GM13976 (cell line): ENCODE measurements around the gene SLC38A8.

ENCODE experiments used
- DNase-seq: peaks from one replicate; pipeline ENCODE4 v3.0.0; 2012; ENCODE audit warnings: low spot score
- CTCF ChIP-seq: IDR thresholded peaks from 2 replicates; pipeline ENCODE4 v1.5.1; 2012; ENCODE audit warnings: borderline replicate concordance, mild to moderate bottlenecking; ENCODE audit not compliant: insufficient read depth; ENCODE audit errors: extremely low read depth, missing control alignments, control extremely low read depth
- in situ Hi-C: fragments of 300-500 bp; cut with MboI; formaldehyde crosslinking; loops from one replicate; pipeline ENCODE4 v1.12.0; 2022; ENCODE audit warnings: low sequenced_read_pairs, mixed read lengths, inconsistent platforms; ENCODE audit not compliant: unreplicated experiment

SLC38A8 gene

DNA sequence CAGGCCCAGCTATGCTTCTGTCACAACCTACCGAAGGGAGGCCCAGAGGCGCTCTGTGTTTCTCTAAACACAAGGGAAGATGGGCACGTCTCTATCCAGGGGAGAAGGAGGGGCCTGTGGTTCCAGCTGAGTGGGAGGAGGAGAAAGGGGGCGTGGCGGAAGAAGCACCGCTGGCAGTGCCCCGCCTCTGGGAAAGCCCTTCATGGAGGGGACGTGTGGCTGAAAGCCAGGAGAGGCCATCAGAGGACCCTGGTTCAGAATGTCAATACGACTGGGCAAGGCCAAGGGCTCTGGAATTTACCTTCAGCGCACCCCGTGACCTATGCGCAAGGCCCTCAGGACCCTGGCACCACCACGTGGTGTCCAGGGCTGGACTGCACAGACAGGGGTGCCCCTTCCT, 12.3 kb upstream of the SLC38A8 start:
- no peak for DNase-seq
- TF ChIP-seq CTCF = no peak
- in situ Hi-C loops = loop anchor here (25.0 kb wide), 1 partner anchor 93 kb away; the partner anchor contains the start of genes NECAB2 and OSGIN1

DNA sequence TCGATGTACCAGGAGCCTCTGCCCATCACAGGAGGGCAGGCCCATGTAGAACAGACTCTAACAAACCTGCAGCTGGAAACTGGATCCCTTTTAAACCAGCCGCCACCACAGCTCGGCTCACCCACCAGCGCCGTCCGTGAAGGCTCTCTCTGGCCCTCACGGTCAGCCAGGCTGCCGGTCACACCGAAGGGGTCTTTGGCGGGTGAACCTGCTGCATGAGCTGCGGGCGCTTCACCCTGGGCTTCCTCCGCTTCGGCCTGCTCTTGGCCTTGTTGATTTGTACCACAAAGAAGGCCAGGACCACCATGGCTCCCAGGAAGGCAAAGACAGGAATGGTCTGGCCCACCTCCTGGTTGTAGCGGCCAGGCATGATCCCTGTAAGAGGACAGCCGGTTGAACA, 11.7 kb upstream of the SLC38A8 start:
- in situ Hi-C loops = loop anchor here (25.0 kb wide), 1 partner anchor 92 kb away; the partner anchor contains the start of genes NECAB2 and OSGIN1
- no peak for DNase-seq
- no peak for TF ChIP-seq CTCF

DNA sequence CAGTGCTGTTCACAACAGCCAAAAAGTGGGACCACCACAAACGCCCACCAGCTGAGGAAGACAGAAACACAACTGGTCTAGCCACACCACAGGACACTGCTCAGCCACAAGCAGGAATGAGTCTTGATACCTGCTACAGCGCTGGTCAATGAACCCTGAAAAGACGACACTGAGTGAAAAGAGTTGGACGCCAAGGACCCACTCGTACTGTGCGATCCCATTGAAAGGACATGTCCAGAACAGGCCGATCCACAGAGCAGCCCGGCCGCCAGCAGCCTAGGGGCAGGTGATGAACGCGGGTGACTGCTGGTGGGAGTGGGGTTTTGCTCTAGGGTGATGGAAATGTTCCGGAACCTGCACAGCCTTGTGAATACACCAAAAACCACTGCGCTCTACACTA, 10.6 kb upstream of the SLC38A8 start:
- no peak for TF ChIP-seq CTCF
- no peak for DNase-seq
- in situ Hi-C loops = loop anchor here (25.0 kb wide), 1 partner anchor 91 kb away; the partner anchor contains the start of genes NECAB2 and OSGIN1

DNA sequence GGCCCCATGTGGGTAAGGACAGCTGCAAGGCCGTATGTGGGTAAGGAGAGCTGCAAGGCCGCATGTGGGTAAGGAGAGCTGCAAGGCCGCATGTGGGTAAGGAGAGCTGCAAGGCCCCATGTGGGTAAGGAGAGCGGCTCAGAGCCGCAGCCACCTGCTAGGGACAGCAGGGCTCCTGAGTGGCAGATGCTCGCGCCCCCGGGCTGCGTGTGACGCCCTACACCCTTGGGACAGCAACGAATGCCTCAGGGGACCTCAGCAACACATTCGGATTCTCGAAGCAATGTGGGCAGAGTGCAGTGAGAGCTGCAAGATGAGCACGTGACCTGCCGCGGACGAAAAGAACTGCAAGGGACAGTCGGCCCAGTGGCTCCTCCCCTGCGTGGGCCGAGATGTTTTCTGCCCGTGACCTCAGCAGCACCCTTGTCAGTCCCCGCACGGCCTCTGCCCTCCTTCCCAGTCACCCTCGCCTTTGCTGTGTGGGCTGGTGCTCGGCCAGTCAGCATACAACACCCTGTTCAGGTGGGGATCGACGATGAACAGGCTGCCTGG, 9.6 kb upstream of the SLC38A8 start:
- in situ Hi-C loops = loop anchor here (25.0 kb wide), 1 partner anchor 90 kb away; the partner anchor contains the start of genes NECAB2 and OSGIN1
- no peak for TF ChIP-seq CTCF

GRCh38 chr16:84050316-84050715, 7.7 kb upstream of the SLC38A8 start:
- no peak for TF ChIP-seq CTCF
- no peak for DNase-seq
- in situ Hi-C loops = loop anchor here (25.0 kb wide), 1 partner anchor 88 kb away; the partner anchor contains the start of genes NECAB2 and OSGIN1

More for the DNA sequence above, 9.6 kb upstream of the SLC38A8 start:
- DNase-seq = no peak

DNA sequence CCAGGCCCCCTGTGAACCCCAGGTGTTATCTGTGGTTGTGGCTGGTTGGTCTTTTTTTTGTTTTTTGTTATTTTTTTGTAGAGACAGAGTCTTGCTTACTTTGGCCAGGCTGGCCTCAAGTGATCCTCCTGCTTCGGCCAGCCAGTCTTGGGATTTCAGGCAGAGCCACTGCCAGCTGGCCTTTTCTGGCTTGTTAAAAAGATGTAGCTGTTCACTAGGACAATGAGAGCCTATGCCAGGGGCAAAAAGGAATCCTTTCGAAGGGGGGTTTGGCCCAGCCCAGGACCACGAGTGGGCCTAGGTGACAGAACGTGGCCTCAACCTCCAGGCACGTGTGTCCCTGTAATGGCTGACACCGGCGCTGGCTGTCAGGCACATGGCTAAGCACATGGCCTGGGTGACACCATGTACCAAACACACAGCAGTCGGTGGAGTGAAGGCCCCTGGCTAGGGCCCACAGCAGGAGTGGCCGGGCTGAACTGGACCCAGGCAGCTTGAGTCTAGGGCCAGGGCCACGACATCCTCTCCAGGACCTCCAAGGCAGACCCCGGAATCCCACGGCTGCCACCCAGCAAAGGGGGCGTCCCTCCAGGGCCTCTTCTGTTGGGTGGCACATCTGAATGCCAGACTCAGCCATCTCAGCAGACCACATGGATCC, 6.9 kb upstream of the SLC38A8 start:
- no peak for TF ChIP-seq CTCF
- DNase-seq = no peak
- in situ Hi-C loops = loop anchor here (25.0 kb wide), 1 partner anchor 87 kb away; the partner anchor contains the start of genes NECAB2 and OSGIN1
